B cell (primary cell): ENCODE results near the gene UGT2B17. TPM values are rescaled to one million over a fixed set of nuclear protein-coding genes. Genes with fewer than 3 reads are reported as not detected.

Experiments
- ATAC-seq: fragments of 200-7000 bp; cut with Tn5 transposase; one replicate; pipeline ENCODE4 v1.10.0; 2021; ENCODE audit warnings: low read depth, mild to moderate bottlenecking, moderate number of reproducible peaks, moderate library complexity
- CTCF ChIA-PET: fragments of 350-600 bp; sonication (Branson Sonifier 250); formaldehyde crosslinking; loops from one replicate; lab custom pipeline; 2021; ENCODE audit warnings: antibody characterized with exemption, inconsistent platforms; lab: Charles Lee
- POLR2A ChIA-PET: fragments of 350-600 bp; sonication (Branson Sonifier 250); formaldehyde crosslinking; loops from one replicate; lab custom pipeline; 2021; ENCODE audit warnings: antibody characterized with exemption; lab: Charles Lee
- DNase-seq: peaks from one replicate; pipeline ENCODE4 v3.0.0; 2013
- H2AFZ ChIP-seq: 2 replicates; pipeline ENCODE4 v1.6.1; 2012; ENCODE audit warnings: mild to moderate bottlenecking, low read depth, low read length; ENCODE audit not compliant: insufficient read depth, poor library complexity, severe bottlenecking
- H3K27ac ChIP-seq, 2 donors: 1 replicate in 1 of 2; 2 replicates in 1 of 2; pipeline ENCODE4 v1.5.1; 2012 to 2013; ENCODE audit warnings: low read length in 2 of 2, mild to moderate bottlenecking in 2 of 2, moderate library complexity in 1 of 2
- H3K27me3 ChIP-seq, 4 experiments: fragments of 200-600 bp in 1 of 4; sonication (generic) in 1 of 4; replicated peaks in 1 of 4; 1 replicate in 2 of 4; 2 replicates in 2 of 4; pipeline versions ENCODE4 v1.6.1 to v1.7.0; 2013 to 2016; ENCODE audit warnings: low read length in 3 of 4, mild to moderate bottlenecking in 2 of 4, mixed read lengths in 1 of 4, moderate library complexity in 1 of 4; ENCODE audit not compliant: insufficient read depth in 4 of 4, control insufficient read depth in 3 of 4; ENCODE audit errors: control extremely low read depth in 1 of 4
- H3K36me3 ChIP-seq, 2 experiments: replicated peaks in 1 of 2; 1 replicate in 1 of 2; 2 replicates in 1 of 2; pipeline versions ENCODE4 v1.6.1 to v1.7.1; 2013; ENCODE audit warnings: low read length in 1 of 2; ENCODE audit not compliant: insufficient read depth in 2 of 2, control insufficient read depth in 1 of 2; ENCODE audit errors: control extremely low read depth in 1 of 2, extremely low read depth in 1 of 2
- H3K4me1 ChIP-seq, 2 donors: fragments of 200-600 bp in 1 of 2; sonication (generic) in 1 of 2; 1 replicate in 1 of 2; 2 replicates in 1 of 2; pipeline versions ENCODE4 v1.5.1 to v1.6.1; 2013 to 2017; ENCODE audit warnings: low read length in 2 of 2; ENCODE audit not compliant: control insufficient read depth in 2 of 2, insufficient read depth in 2 of 2
- H3K4me2 ChIP-seq: replicated peaks from 2 replicates; pipeline ENCODE3; 2012; ENCODE audit warnings: mild to moderate bottlenecking, low read depth, low read length; ENCODE audit not compliant: poor library complexity, severe bottlenecking
- H3K4me3 ChIP-seq, 5 experiments: fragments of 200-600 bp in 1 of 5; sonication (generic) in 1 of 5; 1 replicate in 3 of 5; 2 replicates in 2 of 5; pipeline versions ENCODE4 v1.5.1 to v1.7.0; 2011 to 2016; ENCODE audit warnings: low read length in 4 of 5, mild to moderate bottlenecking in 4 of 5, low read depth in 2 of 5, control low read depth in 1 of 5, moderate library complexity in 1 of 5; ENCODE audit not compliant: insufficient read depth in 1 of 5; ENCODE audit errors: control extremely low read depth in 1 of 5, extremely low read depth in 1 of 5
- H3K79me2 ChIP-seq: fragments of 200-600 bp; sonication (generic); one replicate; pipeline ENCODE4 v1.6.0; 2016; ENCODE audit warnings: low read length; ENCODE audit not compliant: control insufficient read depth, insufficient read depth
- H3K9ac ChIP-seq: fragments of 200-600 bp; sonication (generic); 2 replicates; pipeline ENCODE4 v1.6.1; 2017; ENCODE audit warnings: mild to moderate bottlenecking, low read length, moderate library complexity
- H3K9me3 ChIP-seq, 3 donors: one replicate each; pipeline versions ENCODE4 v1.6.1 to v1.7.1; 2013; ENCODE audit warnings: low read length in 2 of 3; ENCODE audit not compliant: control insufficient read depth in 2 of 3, insufficient read depth in 1 of 3; ENCODE audit errors: control extremely low read depth in 1 of 3
- H4K20me1 ChIP-seq: 2 replicates; pipeline ENCODE4 v1.6.0; 2012; ENCODE audit warnings: mild to moderate bottlenecking, low read length; ENCODE audit not compliant: insufficient read depth, control insufficient read depth, poor library complexity, severe bottlenecking
- H3K27ac Mint-ChIP-seq: one replicate; pipeline ENCODE4 v1.8.0; 2021; ENCODE audit warnings: mixed read lengths
- H3K27me3 Mint-ChIP-seq: one replicate; pipeline ENCODE4 v1.8.0; 2021; ENCODE audit warnings: mixed read lengths
- H3K4me1 Mint-ChIP-seq: one replicate; pipeline ENCODE4 v1.8.0; 2021; ENCODE audit warnings: mixed read lengths
- H3K4me3 Mint-ChIP-seq: one replicate; pipeline ENCODE4 v1.8.0; 2021; ENCODE audit warnings: mixed read lengths
- H3K9me3 Mint-ChIP-seq: one replicate; pipeline ENCODE4 v1.8.0; 2022; ENCODE audit warnings: mixed read lengths; ENCODE audit not compliant: insufficient read depth
- EZH2 ChIP-seq: IDR thresholded peaks from 2 replicates; pipeline ENCODE4 v1.6.1; 2012; ENCODE audit warnings: borderline replicate concordance, low read depth, mild to moderate bottlenecking, moderate library complexity, low read length; ENCODE audit not compliant: insufficient read depth, poor library complexity, severe bottlenecking
- WGBS: methylation state at CpG from one replicate; pipeline ENCODE4 v1.1.5; 2013; ENCODE audit warnings: missing lambda C conversion rate; ENCODE audit not compliant: insufficient coverage; 5-methylcytosine and 5-hydroxymethylcytosine counted together
- intact Hi-C: fragments of 100-400 bp; cut with micrococcal nuclease; formaldehyde crosslinking; loops from one replicate; pipeline ENCODE4 v1.10.0; 2022
- polyA plus RNA-seq: library from polyadenylated mRNA; depleted of rRNA; stranded (reverse); fragments of >200 nt; gene quantifications from 2 replicates; pipeline ENCODE4 v1.2.3, GENCODE V29; 2012
- total RNA-seq, 2 donors: library from RNA; stranded (reverse); fragments of 120-200 nt in 1 of 2; gene quantifications; 1 replicate in 1 of 2; 2 replicates in 1 of 2; pipeline versions ENCODE4 v1.2.3 to v1.2.4, GENCODE V29; 2013 to 2022
- TF ChIP-seq, protein P1 (sequence below): fragments of 200-600 bp; IDR thresholded peaks from one replicate; pipeline ENCODE4 v1.8.0; 2022; ENCODE audit warnings: antibody characterized with exemption, mild to moderate bottlenecking

Gene UGT2B17
- total and polyA plus RNA-seq, 2 donors (not counting 1 experiment from before 2014, with no cell fraction given): 0.52 TPM; not detected in 1

DNA sequence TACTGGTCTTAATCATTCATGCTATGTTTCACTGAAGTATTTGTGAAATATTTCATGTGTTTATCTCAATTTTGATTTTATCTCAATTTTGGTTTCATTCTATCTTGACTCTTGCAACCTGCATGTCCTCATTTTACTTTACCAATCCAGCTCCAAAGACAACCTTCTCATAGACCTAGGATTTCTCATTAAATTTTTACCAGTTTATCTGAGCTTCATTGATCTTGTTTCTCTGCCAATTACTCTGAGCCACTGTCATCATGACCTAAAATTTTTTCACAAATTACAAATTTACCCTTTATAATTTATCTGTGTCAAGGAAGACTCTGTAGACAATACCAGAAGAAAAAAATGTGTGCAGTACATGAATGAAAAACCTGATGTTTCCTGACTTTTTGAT is 18.6 kb upstream of the UGT2B17 start:
- no peaks in the 10 kb centered on the region for H3K9me3 Mint-ChIP-seq
- Histone ChIP-seq H3K27ac (no peak overlapping the region), H2AFZ (no peak overlapping the region), H3K4me3 (no peak overlapping the region), H3K79me2 (no peaks in the 10 kb centered on the region), H3K9me3 (no peaks in the 10 kb centered on the region), H3K9ac (no peak overlapping the region), H3K36me3 (no peaks in the 10 kb centered on the region), H3K4me2 (no peak overlapping the region), H3K4me1 (no peaks in the 10 kb centered on the region), H3K27me3 (no peaks in the 10 kb centered on the region), H4K20me1 (no peaks in the 10 kb centered on the region)
- H3K4me3 Mint-ChIP-seq: no peak overlapping the region
- ATAC-seq: no peak
- no peaks in the 10 kb centered on the region for H3K27me3 Mint-ChIP-seq
- POLR2A ChIA-PET: no interaction called here
- no peak for DNase-seq
- H3K4me1 Mint-ChIP-seq: no peaks in the 10 kb centered on the region
- CTCF ChIA-PET: no interaction called here
- no peak for TF ChIP-seq EZH2
- TF ChIP-seq, protein P1, sequence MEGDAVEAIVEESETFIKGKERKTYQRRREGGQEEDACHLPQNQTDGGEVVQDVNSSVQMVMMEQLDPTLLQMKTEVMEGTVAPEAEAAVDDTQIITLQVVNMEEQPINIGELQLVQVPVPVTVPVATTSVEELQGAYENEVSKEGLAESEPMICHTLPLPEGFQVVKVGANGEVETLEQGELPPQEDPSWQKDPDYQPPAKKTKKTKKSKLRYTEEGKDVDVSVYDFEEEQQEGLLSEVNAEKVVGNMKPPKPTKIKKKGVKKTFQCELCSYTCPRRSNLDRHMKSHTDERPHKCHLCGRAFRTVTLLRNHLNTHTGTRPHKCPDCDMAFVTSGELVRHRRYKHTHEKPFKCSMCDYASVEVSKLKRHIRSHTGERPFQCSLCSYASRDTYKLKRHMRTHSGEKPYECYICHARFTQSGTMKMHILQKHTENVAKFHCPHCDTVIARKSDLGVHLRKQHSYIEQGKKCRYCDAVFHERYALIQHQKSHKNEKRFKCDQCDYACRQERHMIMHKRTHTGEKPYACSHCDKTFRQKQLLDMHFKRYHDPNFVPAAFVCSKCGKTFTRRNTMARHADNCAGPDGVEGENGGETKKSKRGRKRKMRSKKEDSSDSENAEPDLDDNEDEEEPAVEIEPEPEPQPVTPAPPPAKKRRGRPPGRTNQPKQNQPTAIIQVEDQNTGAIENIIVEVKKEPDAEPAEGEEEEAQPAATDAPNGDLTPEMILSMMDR: no peak
- intact Hi-C loops: no loop called here
- H3K27ac Mint-ChIP-seq: no peak overlapping the region

DNA sequence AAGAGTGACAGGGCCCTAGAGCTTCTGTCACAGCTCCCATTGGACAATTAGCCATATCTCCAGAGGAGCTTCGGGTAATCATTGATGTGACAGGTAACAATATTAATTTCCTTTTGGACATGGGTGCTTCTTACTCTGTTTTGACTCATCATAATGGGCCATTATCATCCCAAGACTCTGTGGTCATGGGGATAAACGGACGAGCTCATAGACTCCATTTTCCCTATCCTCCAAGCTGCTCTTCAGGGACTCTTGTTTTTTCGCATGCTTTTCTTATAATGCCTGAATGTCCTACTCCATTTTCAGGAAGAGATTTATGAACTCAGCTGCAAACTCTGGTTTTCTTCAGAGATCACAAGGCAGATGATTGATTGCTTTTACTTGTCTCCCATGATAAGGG is 17.0 kb upstream of the UGT2B17 start:
- ATAC-seq (no peak), DNase-seq (no peak)
- no peaks in the 10 kb centered on the region for H3K4me1 ChIP-seq
- H3K4me3 ChIP-seq: no peak overlapping the region
- no peaks in the 10 kb centered on the region for H3K9me3 ChIP-seq
- H3K79me2 ChIP-seq: no peaks in the 10 kb centered on the region
- no peaks in the 10 kb centered on the region for H3K36me3 ChIP-seq
- Mint-ChIP-seq H3K4me3 (no peak overlapping the region), H3K9me3 (no peaks in the 10 kb centered on the region), H3K27ac (no peak overlapping the region), H3K27me3 (no peaks in the 10 kb centered on the region), H3K4me1 (no peaks in the 10 kb centered on the region)
- 100% methylated on average over 2 of the region's 4 CpGs for WGBS
- no peak overlapping the region for H3K27ac ChIP-seq
- intact Hi-C loops: no loop called here
- H3K27me3 ChIP-seq: no peaks in the 10 kb centered on the region
- no peaks in the 10 kb centered on the region for H4K20me1 ChIP-seq
- no peak overlapping the region for H3K9ac ChIP-seq
- H2AFZ ChIP-seq: no peak overlapping the region
- TF ChIP-seq, protein P1: no peak
- no peak for TF ChIP-seq EZH2
- H3K4me2 ChIP-seq: no peak overlapping the region
- POLR2A ChIA-PET: no interaction called here
- CTCF ChIA-PET: no interaction called here
